Activated T-cell treated with anti-CD3 and anti-CD28 coated beads for 4 hours (primary cell): ENCODE measurements around the gene PADI4.

Experiments
- DNase-seq: peaks from one replicate; pipeline ENCODE4 v3.0.0-alpha.2; 2020

The PADI4 gene

GRCh38 chr1:17287130-17287776 is 20.7 kb upstream of the PADI4 start:
- no peak for DNase-seq

GRCh38 chr1:17289721-17290120 is 18.3 kb upstream of the PADI4 start:
- no peak for DNase-seq

- DNase-seq = no peak
Measured at GRCh38 chr1:17290553-17290952, 17.4 kb upstream of the PADI4 start.

- no peak for DNase-seq
Measured at GRCh38 chr1:17292299-17293160, 15.5 kb upstream of the PADI4 start.

GRCh38 chr1:17293681-17294425 is 14.1 kb upstream of the PADI4 start:
- DNase-seq = no peak

GRCh38 chr1:17295292-17295691 is 12.7 kb upstream of the PADI4 start:
- DNase-seq = no peak

- no peak for DNase-seq
Measured at GRCh38 chr1:17296086-17296485, 11.9 kb upstream of the PADI4 start.

- DNase-seq = no peak
Measured at GRCh38 chr1:17297991-17298390, 10.0 kb upstream of the PADI4 start.

GRCh38 chr1:17301767-17302166 is 6.2 kb upstream of the PADI4 start:
- DNase-seq = no peak

GRCh38 chr1:17304151-17304825 is 3.7 kb upstream of the PADI4 start:
- DNase-seq = no peak

GRCh38 chr1:17304826-17305175 is 3.2 kb upstream of the PADI4 start:
- no peak for DNase-seq

GRCh38 chr1:17305576-17306095 is 2.4 kb upstream of the PADI4 start:
- no peak for DNase-seq

GRCh38 chr1:17306407-17306806 is 1.6 kb upstream of the PADI4 start:
- no peak for DNase-seq

- DNase-seq = no peak
Measured at GRCh38 chr1:17306921-17307320, 1.1 kb upstream of the PADI4 start.

GRCh38 chr1:17307329-17307728 is 668 bp upstream of the PADI4 start:
- no peak for DNase-seq

GRCh38 chr1:17308593-17308992 is 596 bp downstream of the PADI4 start:
- no peak for DNase-seq

GRCh38 chr1:17309426-17310067 is 1.6 kb downstream of the PADI4 start:
- no peak for DNase-seq

GRCh38 chr1:17310068-17310640 is 2.2 kb downstream of the PADI4 start:
- no peak for DNase-seq

- no peak for DNase-seq
Measured at GRCh38 chr1:17313530-17314309, 5.7 kb downstream of the PADI4 start.

- DNase-seq = no peak
Measured at GRCh38 chr1:17314491-17314971, 6.5 kb downstream of the PADI4 start.

- no peak for DNase-seq
Measured at GRCh38 chr1:17315542-17316130, 7.6 kb downstream of the PADI4 start.
